Mammary epithelial cell (primary cell): ENCODE data around the gene HSDL1.

Source experiments
- CTCF ChIP-seq, 2 donors: IDR thresholded peaks in 1 of 2; conservative IDR thresholded peaks in 1 of 2; 2 replicates each; pipeline ENCODE4 v1.5.1; 2011 to 2012; ENCODE audit warnings: inconsistent platforms in 2 of 2, low read length in 2 of 2, mild to moderate bottlenecking in 2 of 2, control low read depth in 1 of 2, low read depth in 1 of 2; ENCODE audit not compliant: insufficient read depth in 1 of 2; ENCODE audit errors: extremely low read depth in 1 of 2
- EZH2 ChIP-seq: IDR thresholded peaks from 2 replicates; pipeline ENCODE4 v1.6.1; 2012; ENCODE audit warnings: low read length, inconsistent platforms, borderline replicate concordance

DNA sequence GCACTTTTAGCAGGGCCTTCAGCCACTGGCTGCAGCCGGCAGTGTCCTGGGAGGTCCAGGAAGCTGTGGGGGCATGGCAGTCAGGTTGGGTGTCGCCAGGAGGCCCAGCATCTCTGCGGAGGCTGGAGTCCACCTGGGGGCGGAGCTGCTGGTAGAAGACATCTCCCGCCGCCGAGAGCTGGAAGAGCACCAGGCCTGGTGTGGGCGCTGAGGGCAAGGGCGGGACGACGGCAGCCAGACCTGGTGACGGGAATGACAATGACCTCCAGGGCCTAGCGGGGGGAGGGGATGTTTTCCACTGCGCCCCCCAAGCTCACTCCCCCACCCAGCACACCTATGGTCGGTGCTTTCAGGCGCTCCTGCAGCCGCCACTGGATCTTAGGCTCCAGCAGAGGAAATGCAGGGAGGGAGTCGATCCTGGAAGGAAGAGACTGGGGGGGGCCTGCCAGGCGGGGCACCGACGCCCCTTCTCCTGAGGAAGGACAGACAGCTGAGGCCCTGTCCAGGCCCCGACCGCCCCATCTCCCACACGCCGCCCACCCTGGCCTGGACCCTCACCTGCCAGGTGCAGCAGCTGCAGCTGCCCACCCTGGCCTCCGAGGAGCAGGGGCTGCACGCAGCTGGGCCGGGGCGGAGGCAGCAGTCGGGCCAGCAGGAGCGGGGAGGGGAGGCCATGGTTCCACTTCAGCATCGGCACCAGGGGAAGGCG lies 34.8 kb upstream of the HSDL1 start:
- no peak for TF ChIP-seq CTCF (conservative IDR thresholded peaks at IDR 0.05 in 1 of 2, IDR thresholded peaks at IDR 0.05 in 1 of 2; ENCODE audit: extremely low read depth in 1 of 2, insufficient read depth in 1 of 2, low read depth in 1 of 2, low read length in 2 of 2)
- TF ChIP-seq EZH2 = no peak
